Measurements from ENCODE around the gene LRRC36.

DNA sequence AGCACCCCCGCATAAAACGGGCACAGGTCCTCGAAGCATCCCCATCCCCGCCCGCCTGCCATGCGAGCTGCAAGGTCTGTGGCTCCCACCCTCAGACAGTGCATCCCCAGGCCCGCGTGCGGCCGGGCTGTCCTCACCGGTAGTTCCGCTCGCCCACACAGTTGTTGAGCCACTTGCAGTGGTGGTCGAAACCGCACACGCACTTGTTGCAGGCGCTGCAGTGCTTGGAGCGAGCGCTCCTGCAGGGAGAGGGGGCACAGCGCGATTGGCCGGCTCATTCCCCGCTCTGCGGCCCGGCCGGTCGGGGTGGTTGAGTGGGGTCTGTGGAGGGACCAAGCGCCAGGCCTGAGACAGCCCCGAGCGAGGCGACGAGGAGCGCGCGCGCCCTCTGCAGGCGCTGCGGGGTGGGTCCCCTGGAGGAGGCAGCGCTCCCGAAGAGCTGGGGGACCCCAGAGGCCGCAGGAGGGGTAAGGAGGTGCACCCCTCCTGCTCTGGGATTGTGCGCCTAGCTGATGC is 72.7 kb downstream of the LRRC36 start:
- TF ChIP-seq, protein P1, sequence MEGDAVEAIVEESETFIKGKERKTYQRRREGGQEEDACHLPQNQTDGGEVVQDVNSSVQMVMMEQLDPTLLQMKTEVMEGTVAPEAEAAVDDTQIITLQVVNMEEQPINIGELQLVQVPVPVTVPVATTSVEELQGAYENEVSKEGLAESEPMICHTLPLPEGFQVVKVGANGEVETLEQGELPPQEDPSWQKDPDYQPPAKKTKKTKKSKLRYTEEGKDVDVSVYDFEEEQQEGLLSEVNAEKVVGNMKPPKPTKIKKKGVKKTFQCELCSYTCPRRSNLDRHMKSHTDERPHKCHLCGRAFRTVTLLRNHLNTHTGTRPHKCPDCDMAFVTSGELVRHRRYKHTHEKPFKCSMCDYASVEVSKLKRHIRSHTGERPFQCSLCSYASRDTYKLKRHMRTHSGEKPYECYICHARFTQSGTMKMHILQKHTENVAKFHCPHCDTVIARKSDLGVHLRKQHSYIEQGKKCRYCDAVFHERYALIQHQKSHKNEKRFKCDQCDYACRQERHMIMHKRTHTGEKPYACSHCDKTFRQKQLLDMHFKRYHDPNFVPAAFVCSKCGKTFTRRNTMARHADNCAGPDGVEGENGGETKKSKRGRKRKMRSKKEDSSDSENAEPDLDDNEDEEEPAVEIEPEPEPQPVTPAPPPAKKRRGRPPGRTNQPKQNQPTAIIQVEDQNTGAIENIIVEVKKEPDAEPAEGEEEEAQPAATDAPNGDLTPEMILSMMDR (IDR thresholded peaks at IDR 0.05), result peak; percentile 66 to 74 (median 70)
- TF ChIP-seq POLR2A (IDR thresholded peaks at IDR 0.05), result no peak
